Hepatic stellate cell (primary cell): ENCODE measurements around the gene MUC20.
"Not testable (repeated sequence)": the region's sequence is repeated elsewhere in the genome, so short reads cannot be mapped to it uniquely, and the experiment has no call there.

Experiments
- DNase-seq: peaks from one replicate; pipeline ENCODE4 v3.0.0; 2011; ENCODE audit warnings: low spot score

The MUC20 gene

DNA sequence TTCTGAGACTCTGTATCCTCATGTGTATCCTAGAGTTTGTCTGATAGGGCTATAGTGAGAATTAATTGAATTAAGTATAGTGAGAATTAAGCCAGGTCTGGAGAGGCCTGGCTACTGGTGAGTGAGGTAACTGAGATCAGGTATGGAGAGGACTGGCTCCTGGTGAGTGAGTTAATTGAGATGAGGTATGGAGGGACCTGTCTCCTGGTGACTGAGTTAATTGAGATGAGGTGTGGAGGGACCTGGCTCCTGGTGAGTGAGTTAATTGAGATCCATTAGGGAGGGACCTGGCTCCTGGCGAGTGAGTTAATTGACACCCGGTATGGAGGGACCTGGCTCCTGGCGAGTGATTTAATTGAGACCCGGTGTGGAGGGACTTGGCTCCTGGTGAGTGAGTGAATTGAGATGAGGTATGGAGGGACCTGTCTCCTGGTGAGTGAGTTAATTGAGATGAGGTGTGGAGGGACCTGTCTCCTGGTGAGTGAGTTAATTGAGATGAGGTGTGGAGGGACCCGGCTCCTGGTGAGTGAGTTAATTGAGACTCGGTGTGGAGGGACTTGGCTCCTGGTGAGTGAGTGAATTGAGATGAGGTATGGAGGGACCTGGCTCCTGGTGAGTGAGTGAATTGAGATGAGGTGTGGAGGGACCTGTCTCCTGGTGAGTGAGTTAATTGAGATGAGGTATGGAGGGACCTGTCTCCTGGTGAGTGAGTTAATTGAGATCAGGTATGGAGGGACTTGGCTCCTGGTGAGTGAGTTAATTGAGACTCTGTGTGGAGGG is 10.5 kb upstream of the MUC20 start:
- not testable (repeated sequence) for DNase-seq

GRCh38 chr3:195711091-195711812 is 9.5 kb upstream of the MUC20 start:
- not testable (repeated sequence) for DNase-seq

DNA sequence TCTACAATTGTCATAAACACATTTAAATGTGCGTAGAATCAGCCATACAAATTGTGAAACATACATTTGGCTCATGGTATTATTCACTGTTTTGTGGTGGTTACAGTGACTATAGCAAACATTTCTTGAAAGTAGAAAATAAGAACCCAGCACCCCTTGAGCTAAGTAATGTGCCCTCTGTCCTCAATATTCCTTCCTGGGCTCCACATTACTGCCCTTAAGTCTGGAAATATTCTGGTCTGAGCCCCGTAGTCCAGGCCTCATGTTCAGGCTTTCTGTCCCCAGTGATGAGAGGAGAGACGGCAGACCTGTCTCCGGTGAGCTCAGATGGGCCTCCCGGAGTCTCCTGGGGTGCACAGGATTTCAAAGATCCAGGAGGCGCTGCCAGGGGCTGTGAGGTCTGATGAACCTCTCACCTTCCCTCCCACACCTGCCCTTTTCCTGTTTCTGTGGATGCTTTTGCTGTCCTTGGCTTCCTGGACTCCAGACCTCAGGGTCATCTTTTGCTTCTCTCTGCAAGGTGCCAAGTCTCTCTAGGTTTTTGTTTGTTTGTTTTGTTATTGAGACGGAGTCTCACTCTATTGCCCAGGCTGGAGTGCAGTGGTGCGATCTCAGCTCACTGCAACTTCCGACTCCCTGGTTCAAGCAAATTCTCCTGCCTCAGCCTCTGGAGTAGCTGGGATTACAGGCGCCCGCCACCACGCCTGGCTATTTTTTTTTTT is 8.8 kb upstream of the MUC20 start:
- DNase-seq, result no peak

- DNase-seq, result not testable (repeated sequence)
These were observed 8.3 kb upstream of the MUC20 start for GRCh38 chr3:195712535-195712910.

DNA sequence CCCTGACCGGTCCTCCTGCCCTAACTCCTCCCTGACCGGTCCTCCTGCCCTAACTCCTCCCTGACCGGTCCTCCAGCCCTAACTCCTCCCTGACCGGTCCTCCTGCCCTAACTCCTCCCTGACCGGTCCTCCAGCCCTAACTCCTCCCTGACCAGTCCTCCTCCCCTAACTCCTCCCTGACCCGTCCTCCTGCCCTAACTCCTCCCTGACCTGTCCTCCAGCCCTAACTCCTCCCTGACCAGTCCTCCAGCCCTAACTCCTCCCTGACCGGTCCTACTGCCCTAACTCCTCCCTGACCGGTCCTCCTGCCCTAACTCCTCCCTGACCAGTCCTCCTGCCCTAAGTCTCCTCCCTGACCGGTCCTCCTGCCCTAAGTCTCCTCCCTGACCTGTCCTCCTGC is 7.6 kb upstream of the MUC20 start:
- not testable (repeated sequence) for DNase-seq

DNA sequence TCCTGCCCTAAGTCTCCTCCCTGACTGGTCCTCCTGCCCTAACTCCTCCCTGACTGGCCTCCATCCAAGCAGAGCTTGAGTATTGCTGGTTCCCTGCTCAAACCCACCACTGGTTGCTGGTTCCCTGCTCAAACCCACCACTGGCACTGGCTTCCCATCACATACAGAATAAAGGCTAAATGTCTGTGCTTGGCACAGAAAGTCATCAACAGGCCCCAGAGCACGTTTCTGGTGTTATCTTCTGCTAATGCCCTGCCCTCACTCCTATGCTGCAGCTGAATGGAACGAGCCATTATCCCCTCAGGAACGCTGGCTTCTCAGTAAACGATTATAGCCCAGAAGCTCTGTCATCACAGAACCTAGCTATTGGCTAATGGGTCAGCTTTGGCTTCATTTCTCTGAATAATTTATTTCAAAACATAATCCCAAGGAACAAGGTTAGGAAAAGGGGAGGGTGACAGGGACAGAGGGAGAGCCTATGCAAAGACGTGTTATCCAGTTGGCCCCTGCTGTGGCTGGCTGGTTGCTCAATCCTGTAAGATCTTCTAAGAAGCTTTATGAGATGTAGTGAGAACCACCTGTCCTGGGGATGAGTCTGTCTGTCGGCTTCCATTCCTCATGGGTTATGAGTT is 6.3 kb upstream of the MUC20 start:
- DNase-seq, result no peak

DNA sequence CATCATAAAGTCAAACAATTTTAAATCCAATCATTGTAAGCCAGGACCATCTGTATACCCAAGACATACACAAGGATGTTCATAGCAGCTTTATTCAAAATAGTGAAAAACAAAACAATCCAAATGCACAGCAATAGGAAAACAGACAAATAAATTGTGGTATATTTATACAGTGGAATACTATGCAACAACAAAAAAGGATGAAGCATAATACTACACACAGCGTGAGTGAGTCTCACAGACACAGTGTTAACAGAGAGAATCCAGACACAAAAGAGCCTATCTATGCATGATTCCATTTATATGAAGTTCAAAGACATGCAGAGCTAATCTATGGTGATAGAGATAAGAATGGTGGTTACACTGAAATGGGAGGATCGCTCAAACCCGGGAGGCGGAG is 5.6 kb upstream of the MUC20 start:
- DNase-seq, result no peak

GRCh38 chr3:195715583-195716266 is 5.1 kb upstream of the MUC20 start:
- DNase-seq, result no peak

DNA sequence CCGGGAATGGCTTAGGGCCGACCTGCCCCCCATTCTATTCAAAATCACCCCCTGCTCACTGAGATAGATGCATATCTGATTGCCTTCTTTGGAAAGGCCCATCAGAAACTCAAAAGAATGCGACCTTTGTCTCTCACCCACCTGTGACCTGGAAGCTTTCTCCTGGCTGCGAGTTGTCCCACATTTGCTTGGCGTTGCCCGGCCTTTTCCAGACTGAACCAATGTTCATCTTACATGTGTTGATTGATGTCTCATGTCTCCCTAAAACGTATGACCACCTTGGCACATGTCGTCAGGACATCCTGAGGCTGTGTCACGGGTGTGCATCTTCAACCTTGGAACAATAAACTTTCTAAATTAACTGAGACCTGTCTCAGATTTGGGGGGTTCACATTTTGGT is 3.4 kb upstream of the MUC20 start:
- DNase-seq, result no peak

- no peak for DNase-seq
These were observed 2.8 kb upstream of the MUC20 start for GRCh38 chr3:195717852-195718476.

GRCh38 chr3:195718477-195718984 is 2.2 kb upstream of the MUC20 start:
- no peak for DNase-seq

DNA sequence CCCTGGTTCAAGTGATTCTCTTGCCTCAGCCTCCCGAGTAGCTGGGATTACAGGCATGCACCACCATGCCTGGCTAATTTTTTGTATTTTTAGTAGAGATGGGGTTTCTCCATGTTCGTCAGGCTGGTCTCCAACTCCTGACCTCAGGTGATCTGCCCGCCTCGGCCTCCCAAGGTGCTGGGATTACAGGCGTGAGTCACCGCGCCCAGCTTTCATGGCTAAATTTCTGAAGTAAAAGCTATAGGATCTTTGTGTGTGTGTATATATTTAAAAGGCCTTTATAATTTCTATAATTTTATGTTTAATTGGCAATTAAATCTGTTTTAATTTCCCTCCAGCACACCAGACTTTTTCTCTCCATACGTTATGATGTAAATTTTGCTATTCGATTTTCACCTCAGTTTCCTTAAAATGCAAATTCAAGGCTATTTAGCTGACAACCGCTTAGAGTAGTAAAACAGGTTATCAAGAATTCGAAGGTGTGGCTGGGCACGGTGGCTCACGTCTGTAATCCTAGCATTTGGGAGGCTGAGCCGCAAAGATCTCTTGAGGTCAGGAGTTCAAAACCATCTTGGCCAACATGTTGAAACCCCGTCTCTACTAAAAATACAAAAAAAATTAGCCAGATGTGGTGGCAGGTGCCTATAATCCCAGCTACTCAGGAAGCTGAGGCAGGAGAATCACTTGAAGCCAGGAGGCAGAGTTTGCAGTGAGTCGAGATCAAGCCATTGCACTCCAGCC is 1.1 kb upstream of the MUC20 start:
- DNase-seq, result not testable (repeated sequence)

- DNase-seq, result not testable (repeated sequence)
These were observed 1.6 kb downstream of the MUC20 start for GRCh38 chr3:195722139-195722995.

DNA sequence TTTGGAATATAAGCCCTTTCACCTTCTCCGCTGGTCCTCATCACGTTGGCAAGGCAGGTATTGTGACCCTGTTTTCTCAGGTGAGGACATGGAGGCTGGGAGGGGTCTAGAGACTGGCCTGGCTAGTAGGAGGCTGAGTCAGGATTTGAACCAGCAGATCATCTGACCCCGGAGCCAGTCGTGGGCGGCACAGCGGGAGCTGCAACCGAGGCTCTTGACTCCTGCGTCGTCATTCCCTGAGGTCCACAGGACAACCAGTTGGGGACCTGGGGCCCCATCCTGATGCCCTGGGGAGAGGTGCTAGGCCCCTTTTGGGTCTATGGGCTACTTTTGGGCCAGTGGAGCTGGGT is 2.2 kb downstream of the MUC20 start:
- not testable (repeated sequence) for DNase-seq

- DNase-seq, result not testable (repeated sequence)
These were observed 3.6 kb downstream of the MUC20 start for GRCh38 chr3:195724363-195724762.

DNA sequence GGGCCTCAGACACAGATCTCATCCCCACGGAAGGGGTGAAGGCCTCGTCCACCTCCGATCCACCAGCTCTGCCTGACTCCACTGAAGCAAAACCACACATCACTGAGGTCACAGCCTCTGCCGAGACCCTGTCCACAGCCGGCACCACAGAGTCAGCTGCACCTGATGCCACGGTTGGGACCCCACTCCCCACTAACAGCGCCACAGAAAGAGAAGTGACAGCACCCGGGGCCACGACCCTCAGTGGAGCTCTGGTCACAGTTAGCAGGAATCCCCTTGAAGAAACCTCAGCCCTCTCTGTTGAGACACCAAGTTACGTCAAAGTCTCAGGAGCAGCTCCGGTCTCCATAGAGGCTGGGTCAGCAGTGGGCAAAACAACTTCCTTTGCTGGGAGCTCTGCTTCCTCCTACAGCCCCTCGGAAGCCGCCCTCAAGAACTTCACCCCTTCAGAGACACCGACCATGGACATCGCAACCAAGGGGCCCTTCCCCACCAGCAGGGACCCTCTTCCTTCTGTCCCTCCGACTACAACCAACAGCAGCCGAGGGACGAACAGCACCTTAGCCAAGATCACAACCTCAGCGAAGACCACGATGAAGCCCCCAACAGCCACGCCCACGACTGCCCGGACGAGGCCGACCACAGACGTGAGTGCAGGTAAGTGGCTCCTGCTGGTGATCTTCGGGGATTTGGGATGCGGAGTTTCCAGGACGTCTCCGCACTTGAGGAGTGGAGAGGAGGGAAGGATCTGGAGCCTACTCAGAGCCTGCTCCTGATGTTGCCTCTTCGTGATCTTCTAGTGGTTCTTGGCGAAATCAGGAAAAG is 5.3 kb downstream of the MUC20 start:
- DNase-seq, result not testable (repeated sequence)

GRCh38 chr3:195727606-195728195 is 6.9 kb downstream of the MUC20 start:
- DNase-seq, result no peak

- not testable (repeated sequence) for DNase-seq
These were observed 8.0 kb downstream of the MUC20 start for GRCh38 chr3:195728789-195729188.
